ENCODE measurements around the gene NRXN2. TPM values are rescaled to one million over a fixed set of nuclear protein-coding genes. Genes with fewer than 3 reads are reported as not detected.
A peak's percentile ranks its signal among the peaks of the same experiment; 100 is the strongest.

Gene NRXN2
- total RNA-seq, 1 donor from 2014 or later, result not detected

DNA sequence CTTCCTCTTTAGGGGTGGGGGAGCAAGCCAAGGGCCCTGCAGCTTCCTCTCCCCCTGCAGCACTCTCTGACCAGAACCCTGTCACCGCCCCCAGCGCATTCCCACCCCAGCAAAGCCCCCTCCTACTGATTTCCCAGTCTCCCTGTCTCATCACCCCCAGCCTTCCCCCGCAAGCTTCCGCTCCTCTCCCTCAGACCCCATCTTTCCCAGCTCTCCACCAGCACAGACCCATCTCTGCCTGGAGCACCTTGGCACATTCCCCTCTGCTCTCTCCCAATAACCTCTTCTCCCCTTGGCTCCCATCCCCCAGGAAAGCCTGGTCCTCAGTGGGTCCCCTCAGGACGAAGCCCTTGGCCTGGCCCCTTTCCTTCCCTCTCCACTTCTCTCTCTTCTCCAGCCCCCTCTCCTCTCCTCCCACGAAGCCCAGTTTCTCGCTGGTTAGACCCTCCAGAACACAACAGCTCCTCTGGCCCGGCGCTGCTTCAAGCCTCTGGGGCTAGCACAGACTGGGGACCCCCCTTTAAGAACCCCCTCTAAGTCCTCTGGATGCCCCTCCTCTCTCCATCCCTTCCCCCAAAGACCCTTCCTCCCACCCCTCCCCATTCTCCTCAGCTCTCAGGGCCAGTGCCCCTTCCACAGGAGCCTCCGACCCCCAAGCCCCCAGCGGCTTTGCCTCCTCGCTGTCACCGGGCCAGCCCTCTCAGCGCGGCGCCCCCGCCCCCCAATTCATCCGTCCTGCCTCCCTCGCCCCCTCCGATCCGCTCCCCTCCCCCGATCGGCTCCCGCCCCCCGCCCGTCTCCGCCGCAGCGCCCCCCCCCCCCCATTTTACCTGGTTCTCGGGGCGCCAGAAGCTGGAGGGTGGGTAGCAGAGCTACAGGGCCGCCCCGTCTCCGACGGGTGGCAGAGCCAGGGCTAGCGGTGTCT is 594 bp downstream of the NRXN2 start:
- DNase-seq (ENCODE audit: low read depth in 2 of 2), result no peak

DNA sequence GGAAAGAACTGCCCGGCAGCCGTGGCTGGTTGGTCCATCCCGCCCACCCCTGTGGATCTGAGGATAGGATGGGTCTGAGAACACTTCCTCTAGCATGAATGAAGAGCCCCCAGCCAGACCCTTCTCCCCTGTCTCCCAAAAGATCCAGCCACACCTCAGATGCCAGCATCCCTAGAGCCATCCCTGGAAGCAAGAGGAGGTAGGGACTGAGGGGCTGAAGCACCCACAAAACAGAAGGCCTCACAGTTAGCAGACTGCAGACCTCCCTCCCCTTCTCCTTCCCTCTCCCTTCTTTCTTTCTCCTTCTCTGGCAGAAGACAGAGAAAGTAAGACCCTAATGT is 1.7 kb downstream of the NRXN2 start:
- DNase-seq (ENCODE audit: low read depth in 2 of 2), result no peak

GRCh38 chr11:64720640-64721358 is 2.2 kb downstream of the NRXN2 start:
- DNase-seq (ENCODE audit: low read depth in 2 of 2), result no peak

DNA sequence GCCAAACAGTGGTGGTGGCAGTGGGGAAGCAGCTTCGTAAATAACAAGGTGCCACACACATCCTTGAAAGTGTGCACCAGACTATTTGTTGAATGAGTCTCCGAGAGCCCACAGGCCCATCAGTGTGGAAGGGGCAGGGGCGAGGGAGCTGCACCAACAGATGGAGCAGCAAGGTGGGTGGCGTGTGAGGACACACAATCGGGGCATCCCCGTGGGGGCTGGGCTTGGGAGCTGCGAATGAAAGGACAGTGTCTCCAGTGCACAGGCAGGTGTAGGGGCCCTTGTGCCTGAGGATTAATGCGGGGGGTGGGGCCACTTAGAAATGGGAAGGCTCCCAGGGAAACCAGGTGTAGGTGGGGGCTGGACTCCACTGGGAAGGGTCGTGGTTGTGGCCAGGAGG is 2.8 kb downstream of the NRXN2 start:
- DNase-seq (ENCODE audit: low read depth in 2 of 2), result no peak

- DNase-seq (ENCODE audit: low read depth in 2 of 2), result no peak
These were observed 3.6 kb downstream of the NRXN2 start for GRCh38 chr11:64719406-64719805.

DNA sequence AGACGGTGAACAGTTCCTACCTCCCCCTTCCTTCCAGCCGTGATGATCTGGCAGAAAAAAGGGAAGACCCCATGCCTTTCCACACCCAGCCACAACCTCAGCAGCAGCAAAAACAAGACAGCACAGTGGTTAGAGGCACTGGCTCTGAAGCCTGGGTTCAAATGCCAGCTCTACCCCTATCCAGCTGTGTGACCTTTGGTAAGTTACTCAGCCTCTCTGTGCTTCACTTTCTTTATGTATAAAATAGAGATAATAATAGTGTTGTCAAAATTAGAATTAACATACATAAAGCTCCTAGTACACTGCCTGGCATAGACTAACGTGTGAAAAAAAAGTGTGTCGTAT is 4.2 kb downstream of the NRXN2 start:
- no peak for DNase-seq (ENCODE audit: low read depth in 2 of 2)

DNA sequence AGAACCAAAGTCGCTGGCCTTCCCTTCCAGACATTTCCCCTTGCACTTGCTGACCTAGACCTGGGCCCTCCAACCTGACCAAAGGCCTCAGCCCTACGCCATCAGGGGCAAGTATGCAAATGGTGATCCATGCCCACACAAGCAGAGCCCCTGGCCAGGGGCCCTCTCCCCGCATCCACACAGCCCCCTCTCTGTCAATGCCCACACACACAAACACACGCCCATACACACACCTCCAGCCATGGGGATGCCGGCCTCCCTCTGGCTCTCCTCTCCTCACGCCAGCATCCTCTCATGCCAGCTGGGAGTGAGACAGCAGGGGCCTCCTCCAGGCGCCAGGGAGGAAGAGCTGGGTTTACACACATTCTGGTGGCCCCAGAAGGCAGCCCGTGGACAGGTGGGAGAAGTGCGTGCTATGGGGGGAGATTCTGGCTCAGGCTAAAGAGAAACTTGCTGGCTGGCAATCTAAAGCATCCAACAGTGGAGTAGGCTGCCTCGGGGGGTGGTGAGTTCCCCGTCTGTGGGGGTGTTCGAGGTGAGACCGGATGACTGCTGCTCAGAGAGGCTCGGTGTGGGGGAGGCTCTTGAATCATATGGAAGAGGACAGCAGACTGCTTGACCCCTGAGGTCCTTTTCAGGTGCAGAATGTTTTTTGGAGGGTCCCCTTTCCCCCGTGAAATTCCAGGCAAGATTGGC is 4.8 kb downstream of the NRXN2 start:
- no peak for DNase-seq (ENCODE audit: low read depth in 2 of 2)

GRCh38 chr11:64717268-64717578 is 5.8 kb downstream of the NRXN2 start:
- no peak for DNase-seq (ENCODE audit: low read depth in 2 of 2)

DNA sequence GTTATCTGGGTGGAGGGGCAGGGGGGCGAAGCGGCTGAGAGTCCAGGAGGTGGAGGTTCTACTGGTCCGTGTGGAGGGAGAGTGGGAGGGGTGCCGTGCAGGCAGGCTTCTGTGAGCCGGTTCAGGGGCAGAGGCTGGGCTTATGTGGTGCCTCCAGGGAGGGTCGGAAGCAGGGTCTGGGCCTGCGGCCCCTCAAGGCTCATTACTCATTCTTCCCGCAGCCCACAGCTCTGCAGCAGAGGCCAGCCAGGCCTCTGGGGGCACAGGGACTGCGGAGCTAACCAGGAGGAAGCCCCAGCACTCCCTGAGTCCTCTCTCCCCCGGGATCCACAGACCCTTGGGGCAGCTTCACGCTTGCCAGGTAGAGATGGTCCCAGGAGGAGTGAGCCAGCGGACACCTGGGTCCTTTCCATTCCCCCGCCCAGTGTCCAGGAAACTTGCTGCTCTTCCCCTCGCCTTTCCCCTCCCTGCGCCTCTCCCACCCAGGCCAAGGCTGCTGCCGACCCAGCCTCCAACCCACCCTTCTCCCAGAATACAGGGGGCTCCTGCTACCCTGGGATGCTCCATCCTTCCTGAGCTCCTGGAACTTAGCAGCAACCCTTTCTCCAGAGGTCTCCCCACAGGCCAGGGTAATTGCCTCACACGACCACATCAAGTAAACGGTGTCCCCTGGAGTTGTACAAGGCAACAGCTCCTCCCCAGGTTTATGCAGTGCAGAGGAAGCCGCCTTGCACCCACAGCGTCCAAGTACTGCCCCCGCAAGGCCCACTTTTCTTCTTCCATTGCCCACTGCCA is 6.3 kb downstream of the NRXN2 start:
- no peak for DNase-seq (ENCODE audit: low read depth in 2 of 2)

DNA sequence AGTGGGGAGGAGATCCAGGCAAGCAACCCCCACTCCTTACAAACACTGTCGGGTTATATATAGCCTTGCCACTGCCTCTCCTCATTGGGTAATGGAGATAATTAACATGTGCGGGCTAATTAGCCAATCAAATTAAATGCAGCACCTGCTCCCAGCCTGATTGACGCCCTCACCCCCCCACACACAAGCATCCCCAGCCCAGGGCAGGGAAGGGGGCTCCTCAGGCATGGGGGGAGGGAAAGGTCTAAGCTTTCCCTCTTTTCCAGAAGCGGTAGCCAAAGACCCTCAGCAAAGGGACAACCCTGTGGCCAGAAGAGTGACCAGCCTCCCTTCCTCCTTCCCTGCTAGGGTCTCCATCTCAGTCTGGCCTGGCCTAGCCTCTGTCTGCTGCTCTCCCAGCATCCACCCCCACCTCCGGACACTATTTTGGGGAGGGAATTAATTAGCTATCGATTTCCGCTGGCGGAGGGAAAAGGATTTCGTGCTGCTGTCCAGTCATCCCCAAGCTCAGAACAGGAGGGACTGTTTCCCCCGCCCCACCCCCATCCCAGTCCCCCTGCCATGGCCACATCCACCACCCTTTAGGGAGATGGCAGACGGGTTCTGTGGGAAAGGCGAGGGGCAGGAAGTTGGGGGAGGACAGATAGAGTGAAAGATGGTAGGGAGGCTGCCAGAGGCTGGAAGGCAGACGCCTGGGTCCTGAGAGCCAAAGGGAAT is 7.1 kb downstream of the NRXN2 start:
- DNase-seq (ENCODE audit: low read depth in 2 of 2), result no peak

DNA sequence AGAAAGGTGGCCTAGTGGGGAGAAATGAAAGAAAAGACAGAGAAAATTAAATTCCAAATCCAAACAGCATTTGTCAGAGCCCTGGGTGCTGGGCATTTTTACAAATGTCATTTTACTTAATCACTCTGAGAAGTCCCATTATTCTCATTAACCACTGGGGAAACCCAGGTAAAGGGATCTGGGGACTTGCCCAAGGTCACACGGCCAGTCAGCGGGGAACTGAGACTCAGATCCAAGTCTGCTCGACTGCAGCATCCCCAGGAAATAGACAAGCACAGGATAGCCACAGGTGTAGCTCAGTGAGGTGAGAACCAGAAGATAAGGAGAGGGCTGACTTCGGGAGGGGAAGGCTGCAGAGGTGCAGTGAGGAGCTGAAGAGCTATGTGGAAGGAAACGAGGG is 7.9 kb downstream of the NRXN2 start:
- DNase-seq (ENCODE audit: low read depth in 2 of 2), result no peak

- no peak for DNase-seq (ENCODE audit: low read depth in 2 of 2)
These were observed 8.3 kb downstream of the NRXN2 start for GRCh38 chr11:64714666-64715065.

DNA sequence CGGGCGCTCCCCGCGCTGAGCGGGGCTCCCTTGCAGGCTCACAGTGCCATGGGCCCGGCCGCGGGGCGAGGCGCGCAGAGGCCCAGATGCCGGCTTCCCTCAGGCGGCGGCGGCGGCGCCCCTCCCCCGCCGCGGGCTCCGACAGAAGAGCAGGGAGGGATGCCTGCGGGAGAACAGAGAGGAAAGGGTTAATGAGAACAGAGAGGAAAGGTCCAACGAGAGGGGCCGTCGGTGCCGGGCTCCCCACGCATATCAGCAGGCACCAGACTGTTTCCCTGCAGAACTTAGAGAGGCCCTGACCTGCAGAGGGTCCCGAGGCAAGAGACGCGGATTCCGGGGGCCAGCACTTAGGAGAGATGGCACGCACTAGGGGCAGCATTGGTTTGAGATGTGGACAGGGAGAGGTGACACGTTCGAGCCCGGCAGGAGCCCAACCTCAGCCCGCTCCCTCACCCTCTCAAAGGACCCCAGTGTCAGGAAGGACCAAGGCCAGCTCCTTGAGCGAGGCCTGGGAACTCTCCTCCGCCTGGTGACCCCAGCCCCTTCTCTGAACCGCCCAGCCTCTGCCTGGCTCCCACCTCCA is 9.1 kb downstream of the NRXN2 start:
- DNase-seq (ENCODE audit: low read depth in 2 of 2), result no peak

DNA sequence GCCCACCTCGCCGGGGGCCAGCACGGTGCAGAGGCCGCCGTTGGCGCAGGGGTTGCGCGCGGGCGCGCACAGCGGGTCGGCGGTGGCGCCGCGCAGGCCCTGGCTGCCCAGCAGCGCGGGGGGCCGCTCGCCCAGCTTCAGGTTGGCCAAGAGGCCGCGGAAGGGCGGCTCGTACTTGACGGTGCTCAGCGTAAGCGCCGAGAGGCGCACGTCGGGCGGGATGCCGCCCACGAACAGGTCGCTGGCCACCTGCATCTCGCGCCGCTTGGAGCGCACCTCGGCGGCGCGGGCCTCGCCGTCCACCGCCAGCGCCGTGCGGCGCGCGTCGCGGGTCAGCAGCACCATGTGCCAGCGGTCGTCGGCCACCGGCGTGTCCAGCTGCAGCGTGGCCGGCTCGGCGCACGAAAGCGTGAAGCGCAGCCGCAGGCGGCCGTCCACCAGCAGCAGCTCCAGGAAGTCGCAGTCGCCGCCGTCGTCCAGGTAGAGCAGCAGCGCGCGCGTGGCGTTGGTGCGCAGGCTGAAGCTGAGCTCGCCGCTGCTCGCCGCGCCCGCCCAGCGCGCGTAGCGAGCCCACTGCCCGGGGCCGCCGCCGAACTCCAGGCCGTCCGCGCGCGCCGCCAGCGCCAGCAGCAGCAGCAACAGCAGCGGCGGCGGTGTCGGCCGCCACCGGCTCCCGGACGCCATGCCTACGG is 9.8 kb downstream of the NRXN2 start:
- DNase-seq (ENCODE audit: low read depth in 2 of 2), result peak; percentile 52 to 84

DNA sequence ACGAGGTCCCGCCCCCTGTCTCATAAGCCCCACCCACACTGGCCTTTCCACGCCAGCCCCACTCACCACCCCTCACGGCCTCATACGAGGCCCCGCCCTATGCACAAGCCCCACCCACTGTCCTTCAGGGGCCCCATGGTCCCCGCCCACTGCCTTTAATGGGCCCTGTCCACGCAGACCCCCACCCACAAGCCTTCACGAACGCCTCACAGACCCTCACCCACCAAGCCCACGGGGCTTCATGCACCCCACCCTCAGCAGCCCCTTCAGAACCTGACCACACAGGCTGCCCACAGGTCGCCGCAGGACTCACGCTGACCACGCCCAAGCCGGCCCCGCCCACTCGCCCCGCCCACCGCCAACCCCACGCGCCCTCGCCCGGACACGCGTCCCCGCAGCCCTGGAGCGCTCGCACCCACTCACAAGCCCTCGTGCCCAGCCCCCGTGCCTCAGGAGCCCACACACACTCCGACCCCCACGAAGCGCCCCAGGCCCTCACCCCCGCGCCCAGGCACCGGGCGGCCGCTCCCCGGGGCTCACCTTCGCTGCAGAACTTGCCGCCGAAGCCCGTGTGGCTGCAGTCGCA is 10.5 kb downstream of the NRXN2 start:
- DNase-seq (ENCODE audit: low read depth in 2 of 2), result no peak

DNA sequence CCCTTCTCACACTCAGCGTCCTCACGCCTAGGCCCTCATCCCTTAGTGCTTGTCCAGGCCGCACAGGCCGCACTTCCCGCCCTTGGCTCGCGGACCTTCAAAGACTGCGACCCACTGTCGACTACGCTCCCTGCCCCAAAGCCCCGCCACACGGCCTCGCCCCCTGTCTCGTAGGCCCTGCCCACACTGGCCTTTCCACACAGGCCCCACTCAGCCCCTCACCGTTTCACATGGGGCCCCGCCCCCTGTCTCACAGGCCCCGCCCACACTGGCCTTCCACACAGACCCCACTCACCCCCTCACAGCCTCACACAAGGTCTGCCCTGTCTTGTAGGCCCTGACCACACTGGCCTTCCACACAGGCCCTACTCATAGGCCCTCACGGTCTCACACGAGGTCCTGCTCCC is 11.0 kb downstream of the NRXN2 start:
- DNase-seq (ENCODE audit: low read depth in 2 of 2), result no peak

DNA sequence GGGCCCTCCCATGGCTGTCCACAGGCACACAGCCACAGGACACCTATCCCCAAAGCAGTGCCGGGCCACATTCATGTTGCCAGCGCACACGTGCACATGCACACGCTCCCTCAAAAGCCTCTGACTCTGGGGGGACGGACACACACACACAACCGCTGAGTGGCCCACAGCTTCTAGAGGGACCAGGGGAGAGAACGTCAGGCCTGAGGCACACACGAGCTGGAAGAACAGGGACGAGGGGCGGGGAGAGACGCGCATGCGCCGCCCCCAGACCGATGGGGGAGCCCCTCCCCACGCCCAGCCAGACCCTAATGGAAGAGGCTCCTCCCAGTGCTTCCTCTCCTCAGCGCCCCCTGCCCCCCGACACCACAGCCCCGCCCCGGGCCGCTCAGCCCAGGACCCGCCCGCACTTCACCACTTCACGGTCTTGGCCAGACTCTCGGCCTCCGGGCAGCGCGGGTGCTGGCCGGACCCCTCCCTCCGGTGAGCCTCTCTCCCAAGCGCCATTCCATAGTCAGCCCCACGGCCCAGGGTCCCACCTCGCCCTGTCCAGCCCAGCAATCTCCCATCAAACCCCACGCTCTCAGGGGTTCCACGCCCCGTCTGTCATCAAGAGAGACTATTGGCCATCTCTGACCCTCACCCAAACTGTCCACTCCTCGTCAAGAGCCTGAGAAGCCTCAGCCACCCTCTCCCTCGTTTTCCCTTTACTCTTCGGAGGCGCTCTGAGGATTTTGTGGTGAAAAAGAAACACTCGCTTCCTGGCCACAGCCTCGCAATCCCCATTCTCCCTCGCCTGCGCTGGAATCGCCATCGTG is 11.7 kb downstream of the NRXN2 start:
- no peak for DNase-seq (ENCODE audit: low read depth in 2 of 2)

DNA sequence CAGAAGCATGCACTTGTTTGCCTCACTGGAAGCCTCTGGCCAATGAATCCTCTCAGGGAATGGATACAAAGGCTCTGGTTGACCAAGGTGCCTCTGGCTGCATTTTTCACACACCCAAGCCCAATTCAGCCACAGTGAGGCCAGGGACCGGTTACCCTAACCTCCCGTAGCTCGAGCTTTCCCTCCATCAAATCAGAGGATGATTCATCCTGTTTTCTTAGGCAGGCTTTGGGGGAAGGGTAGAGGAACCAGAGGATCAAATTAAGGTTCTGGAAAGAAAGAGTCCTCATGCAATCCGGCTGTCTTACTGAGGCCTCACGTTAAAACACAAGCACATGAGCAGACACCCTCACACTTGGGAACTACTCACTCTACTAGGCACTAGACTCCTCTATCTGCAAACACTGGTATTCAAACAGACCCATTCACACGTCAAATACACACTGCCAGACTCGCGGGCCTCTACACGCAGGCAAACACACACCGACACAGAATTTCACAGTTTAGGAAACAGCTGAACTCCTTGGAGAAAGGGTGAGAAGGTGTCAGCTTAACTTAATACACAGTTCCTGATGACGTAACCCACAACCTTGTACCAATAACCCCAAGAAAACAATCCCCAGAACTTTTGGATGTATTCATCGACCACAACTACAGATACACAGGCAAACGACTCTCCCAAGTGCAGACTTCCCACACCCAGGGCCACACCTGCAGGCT is 12.4 kb downstream of the NRXN2 start:
- DNase-seq (ENCODE audit: low read depth in 2 of 2), result no peak

Measured in lung microvascular endothelial cell (primary cell).